DMS79 treated with DMSO at 0.1 percent for 48 hours (cell line): ENCODE measurements around the gene GCNT3.
"Not testable (repeated sequence)": the region's sequence is repeated elsewhere in the genome, so short reads cannot be mapped to it uniquely, and the experiment has no call there.

Experiments used
- DNase-seq: peaks from one replicate; lab custom pipeline; 2025; lab: John Stamatoyannopoulos, UW

The GCNT3 gene

DNA sequence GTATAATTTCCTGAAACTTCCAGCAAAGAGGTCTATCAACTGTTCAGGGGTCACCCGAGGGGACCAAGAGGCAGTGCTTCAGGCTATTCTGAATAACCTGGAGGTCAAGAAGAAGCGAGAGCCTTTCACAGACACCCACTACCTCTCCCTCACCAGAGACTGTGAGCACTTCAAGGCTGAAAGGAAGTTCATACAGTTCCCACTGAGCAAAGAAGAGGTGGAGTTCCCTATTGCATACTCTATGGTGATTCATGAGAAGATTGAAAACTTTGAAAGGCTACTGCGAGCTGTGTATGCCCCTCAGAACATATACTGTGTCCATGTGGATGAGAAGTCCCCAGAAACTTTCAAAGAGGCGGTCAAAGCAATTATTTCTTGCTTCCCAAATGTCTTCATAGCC, 6.8 kb downstream of the GCNT3 start:
- DNase-seq: no peak

DNA sequence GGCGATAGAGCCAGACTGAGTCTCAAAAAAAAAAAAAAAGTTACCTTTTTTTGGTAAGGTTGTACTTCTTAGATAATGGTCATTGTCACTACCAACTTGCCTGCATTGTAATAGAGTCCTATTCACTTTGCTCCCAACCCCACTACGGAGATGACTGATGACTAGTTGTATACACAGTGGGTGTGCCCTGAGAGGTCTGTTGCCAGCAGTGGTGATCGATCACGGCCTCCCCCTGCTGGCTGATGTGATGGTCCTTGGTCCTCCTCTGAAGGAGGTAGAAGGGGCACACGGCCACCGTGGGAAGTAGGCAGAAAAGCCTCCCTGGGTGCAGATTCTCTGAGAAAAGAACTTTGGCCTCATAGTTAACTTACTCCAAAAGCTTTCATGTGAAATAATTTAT, 10.7 kb downstream of the GCNT3 start:
- no peak for DNase-seq

GRCh38 chr15:59632714-59633113, 21.1 kb downstream of the GCNT3 start:
- no peak for DNase-seq

DNA sequence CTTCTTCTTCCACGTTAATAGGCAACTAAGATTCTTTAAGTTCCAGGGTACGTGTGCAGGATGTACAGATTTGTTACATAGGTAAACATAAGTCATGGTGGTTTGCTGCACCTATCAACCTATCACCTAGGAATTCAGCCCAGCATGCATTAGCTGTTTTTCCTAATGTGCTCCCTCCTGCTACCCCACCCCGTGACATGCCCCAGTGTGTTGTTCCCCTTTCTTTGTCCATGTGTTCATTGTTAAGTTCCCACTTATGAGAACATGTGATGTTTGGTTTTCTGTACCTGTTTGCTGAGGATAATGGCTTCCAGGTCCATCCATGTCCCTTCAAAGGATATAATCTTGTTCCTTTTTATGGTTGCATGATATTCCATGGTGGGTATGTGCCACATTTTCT, 24.6 kb downstream of the GCNT3 start:
- DNase-seq: no peak

DNA sequence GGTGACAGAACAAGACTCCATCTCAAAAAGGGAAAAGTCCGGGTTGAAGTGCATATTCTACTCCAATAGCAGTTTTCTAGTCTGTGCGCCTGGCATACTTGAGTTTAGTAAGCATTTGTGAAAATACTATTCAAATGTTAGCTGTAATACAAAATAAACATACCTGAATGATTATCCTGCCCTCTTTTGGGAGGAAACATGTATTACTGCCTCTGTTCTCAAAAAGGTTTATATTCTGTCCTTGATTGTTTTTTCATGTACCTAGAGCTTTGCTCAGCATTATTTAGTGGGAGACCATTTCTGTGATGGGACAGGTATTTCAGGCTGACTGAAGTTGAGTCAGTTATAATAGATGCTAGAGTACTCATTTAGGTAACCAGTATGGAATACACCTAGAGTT, 25.9 kb downstream of the GCNT3 start:
- DNase-seq: not testable (repeated sequence)

DNA sequence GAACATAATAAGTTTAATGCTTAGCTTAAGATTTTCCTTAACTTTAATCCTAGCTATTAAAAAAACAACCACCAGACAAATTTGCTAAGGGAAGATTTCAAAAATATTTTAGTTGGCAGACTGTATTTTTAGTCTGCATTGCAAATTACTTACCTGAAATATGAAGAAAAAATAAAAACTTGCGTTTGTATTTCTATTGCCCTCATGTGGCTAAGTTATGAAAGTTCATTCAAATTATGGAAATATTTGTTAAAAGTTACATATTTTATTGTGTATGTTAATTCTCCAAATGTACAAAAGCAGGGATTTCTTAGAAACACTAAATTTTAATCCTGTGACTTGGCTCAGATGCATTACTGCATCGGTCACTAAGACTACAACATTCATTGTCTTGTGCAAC, 30.8 kb downstream of the GCNT3 start:
- DNase-seq: no peak

DNA sequence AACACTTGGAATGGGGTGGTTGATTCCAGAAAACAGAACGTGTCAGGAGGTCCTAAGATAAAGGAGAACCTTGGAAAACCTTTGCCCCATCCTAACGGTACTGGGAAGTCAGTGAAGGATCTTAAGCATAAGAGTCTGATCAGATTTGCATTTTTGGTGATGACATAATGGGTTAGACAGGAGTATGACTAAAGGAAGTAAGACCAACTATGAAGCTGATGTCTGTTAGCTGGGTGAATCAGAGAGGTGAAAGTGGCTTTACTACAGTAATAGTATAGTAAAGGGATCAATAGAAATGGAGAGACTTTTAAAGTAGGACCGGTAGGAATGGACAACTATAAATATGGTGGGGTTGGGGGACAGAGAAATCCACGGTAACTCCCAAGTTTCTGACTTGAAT, 33.2 kb downstream of the GCNT3 start:
- DNase-seq: no peak

- DNase-seq: not testable (repeated sequence)
Measured at GRCh38 chr15:59645812-59646211, 34.2 kb downstream of the GCNT3 start.

DNA sequence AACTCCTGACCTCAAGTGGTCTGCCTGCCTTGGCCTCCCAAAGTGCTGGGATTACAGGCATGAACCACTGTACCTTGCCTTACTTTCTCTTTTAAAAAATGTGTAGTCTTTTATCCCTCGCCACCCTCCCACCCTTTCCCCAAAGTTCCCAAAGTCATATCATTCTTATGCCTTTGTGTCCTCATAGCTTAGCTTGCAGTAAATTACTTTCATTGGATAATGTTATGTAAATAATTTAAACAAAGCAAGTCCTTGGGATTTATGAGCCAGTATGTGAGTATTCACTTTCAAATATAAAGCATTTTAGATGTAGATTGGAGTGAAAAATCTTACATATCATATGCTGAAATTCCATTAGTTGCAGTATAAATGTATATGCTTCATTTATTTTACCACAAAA, 34.7 kb downstream of the GCNT3 start:
- DNase-seq: no peak

DNA sequence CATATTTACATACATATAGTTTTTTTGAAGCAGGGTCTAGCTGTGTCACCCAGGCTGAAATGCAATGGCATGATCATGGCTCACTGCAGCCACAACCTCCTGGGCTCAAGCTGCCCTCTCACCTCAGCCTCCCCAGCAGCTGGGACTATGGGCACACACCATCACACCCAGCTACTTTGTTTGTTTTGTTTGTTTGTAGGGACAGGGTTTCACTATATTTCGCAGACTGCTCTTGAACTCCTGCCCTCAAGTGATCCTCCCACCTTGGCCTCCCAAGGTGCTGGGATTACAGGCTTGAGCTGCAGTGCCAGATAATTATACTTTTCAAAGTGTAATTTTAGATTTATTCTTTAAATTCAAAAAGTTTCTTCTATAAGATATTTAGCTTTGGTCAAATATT, 35.5 kb downstream of the GCNT3 start:
- no peak for DNase-seq

GRCh38 chr15:59649603-59650002, 38.0 kb downstream of the GCNT3 start:
- no peak for DNase-seq

- DNase-seq: no peak
Measured at GRCh38 chr15:59654046-59654445, 42.5 kb downstream of the GCNT3 start.

GRCh38 chr15:59656897-59657634, 45.5 kb downstream of the GCNT3 start, which contains the start of gene GTF2A2:
GTF2A2 (minus strand) TSS chr15:59657515; CDS start chr15:59652277, 5,238 bp downstream.
- peak; percentile 72 for DNase-seq

DNA sequence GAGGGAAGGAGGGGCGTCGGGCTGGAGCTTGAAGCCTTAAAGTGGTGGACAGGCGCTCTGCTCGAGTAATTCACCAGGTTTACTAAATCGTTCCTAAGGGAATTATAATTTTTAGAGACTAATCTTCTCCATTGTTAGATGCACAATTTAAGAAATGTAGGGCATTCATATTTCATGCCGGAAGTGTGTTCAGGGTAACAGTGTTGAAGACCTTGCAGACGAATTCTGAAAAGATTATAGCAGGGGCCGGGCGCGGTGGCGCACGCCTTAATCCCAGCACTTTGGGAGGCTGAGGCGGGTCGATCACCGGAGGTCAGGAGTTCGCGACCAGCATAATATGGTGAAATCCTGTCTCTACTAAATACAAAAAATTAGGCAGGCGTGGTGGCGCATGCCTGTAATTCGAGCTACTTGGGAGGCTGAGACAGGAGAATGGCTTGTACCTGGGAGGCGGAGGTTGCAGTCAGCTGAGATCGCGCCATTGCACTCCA, 46.1 kb downstream of the GCNT3 start:
- no peak for DNase-seq

DNA sequence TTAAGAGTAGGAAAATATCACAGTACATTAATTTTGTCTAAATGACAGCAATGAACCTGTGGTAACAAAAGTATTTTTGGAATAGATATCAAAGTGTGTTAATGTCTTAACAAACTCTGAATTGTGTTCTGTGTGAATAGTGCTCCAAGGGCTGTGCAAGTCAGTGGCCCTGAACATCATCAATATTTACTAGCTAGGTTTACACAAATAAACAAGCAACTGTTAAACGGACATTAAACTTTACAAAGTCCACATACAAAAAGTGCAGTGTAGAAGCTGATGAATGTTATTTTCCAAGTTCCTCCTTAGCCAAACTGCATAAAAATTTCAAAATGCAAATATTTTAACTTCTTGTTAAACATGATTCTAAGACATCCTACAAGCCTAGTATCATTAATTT, 47.8 kb downstream of the GCNT3 start:
- no peak for DNase-seq

DNA sequence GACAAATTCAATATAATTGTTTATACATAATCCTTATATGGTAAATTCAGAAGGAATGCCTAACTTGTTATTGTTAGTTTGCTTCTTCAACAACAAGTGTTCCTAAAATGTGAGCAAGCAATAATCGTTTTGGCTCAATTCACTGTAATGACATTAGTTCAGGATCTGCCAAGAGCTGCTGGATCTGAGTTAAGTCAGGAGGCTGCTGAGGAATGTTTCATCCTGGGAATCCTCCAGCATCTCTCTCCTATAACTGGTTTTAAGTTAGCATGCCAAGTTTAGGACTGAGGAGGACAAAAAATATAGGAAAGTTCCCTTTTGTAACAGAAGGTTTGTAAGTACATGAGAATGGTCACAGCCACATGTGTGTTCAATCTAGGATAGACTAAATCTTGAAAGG, 50.7 kb downstream of the GCNT3 start:
- no peak for DNase-seq

GRCh38 chr15:59668556-59668955, 57.0 kb downstream of the GCNT3 start:
- no peak for DNase-seq
